Mesothelial cell of epicardium (in vitro differentiated cells): ENCODE results near the gene GET4. TPM values are rescaled to one million over a fixed set of nuclear protein-coding genes. Genes with fewer than 3 reads are reported as not detected.

ENCODE experiments used
- DNase-seq, 2 experiments: peaks; one replicate each; pipeline ENCODE4 v3.0.0; 2021; ENCODE audit warnings: low spot score in 2 of 2; ENCODE audit not compliant: unreplicated experiment in 2 of 2
- H3K27ac Mint-ChIP-seq: 2 replicates; pipeline ENCODE4 v1.8.0; 2021; ENCODE audit warnings: mixed read lengths
- H3K27me3 Mint-ChIP-seq: 2 replicates; pipeline ENCODE4 v1.8.0; 2021; ENCODE audit warnings: low read depth, mixed read lengths
- H3K36me3 Mint-ChIP-seq: 2 replicates; pipeline ENCODE4 v1.8.0; 2021; ENCODE audit warnings: mixed read lengths
- H3K4me1 Mint-ChIP-seq: 2 replicates; pipeline ENCODE4 v1.8.0; 2021; ENCODE audit warnings: mixed read lengths
- H3K4me3 Mint-ChIP-seq: 2 replicates; pipeline ENCODE4 v1.8.0; 2021; ENCODE audit warnings: mild to moderate bottlenecking, moderate library complexity, mixed read lengths
- H3K9me3 Mint-ChIP-seq: 2 replicates; pipeline ENCODE4 v1.8.0; 2021; ENCODE audit warnings: mixed read lengths
- total RNA-seq: library from RNA; stranded (reverse); gene quantifications from 3 replicates; pipeline ENCODE4 v1.2.1, GENCODE V29; 2021
- TF ChIP-seq, protein P1 (sequence below): fragments of 200-600 bp; sonication (generic); IDR thresholded peaks from one replicate; pipeline ENCODE4 v1.5.0; 2021; ENCODE audit warnings: antibody characterized with exemption; ENCODE audit not compliant: unreplicated experiment

GET4 gene
- total RNA-seq, 1 donor from 2014 or later, result 77.6 TPM

GRCh38 chr7:919114-919442 is 42.7 kb downstream of the GET4 start:
- no peaks in the 10 kb centered on the region for H3K9me3 Mint-ChIP-seq
- peaks cover 20% of the 10 kb centered on the region for H3K4me1 Mint-ChIP-seq
- TF ChIP-seq, protein P1, sequence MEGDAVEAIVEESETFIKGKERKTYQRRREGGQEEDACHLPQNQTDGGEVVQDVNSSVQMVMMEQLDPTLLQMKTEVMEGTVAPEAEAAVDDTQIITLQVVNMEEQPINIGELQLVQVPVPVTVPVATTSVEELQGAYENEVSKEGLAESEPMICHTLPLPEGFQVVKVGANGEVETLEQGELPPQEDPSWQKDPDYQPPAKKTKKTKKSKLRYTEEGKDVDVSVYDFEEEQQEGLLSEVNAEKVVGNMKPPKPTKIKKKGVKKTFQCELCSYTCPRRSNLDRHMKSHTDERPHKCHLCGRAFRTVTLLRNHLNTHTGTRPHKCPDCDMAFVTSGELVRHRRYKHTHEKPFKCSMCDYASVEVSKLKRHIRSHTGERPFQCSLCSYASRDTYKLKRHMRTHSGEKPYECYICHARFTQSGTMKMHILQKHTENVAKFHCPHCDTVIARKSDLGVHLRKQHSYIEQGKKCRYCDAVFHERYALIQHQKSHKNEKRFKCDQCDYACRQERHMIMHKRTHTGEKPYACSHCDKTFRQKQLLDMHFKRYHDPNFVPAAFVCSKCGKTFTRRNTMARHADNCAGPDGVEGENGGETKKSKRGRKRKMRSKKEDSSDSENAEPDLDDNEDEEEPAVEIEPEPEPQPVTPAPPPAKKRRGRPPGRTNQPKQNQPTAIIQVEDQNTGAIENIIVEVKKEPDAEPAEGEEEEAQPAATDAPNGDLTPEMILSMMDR, result no peak
- no peak overlapping the region for H3K4me3 Mint-ChIP-seq
- H3K27ac Mint-ChIP-seq, result no peak overlapping the region
- peak in 1 of 2 experiments; percentile 34 for DNase-seq
- no peaks in the 10 kb centered on the region for H3K36me3 Mint-ChIP-seq
- H3K27me3 Mint-ChIP-seq, result no peaks in the 10 kb centered on the region

- no peaks in the 10 kb centered on the region for H3K27me3 Mint-ChIP-seq
- TF ChIP-seq, protein P1, result no peak
- H3K27ac Mint-ChIP-seq, result no peak overlapping the region
- peaks cover 20% of the 10 kb centered on the region for H3K4me1 Mint-ChIP-seq
- no peak overlapping the region for H3K4me3 Mint-ChIP-seq
- no peaks in the 10 kb centered on the region for H3K9me3 Mint-ChIP-seq
- no peaks in the 10 kb centered on the region for H3K36me3 Mint-ChIP-seq
- DNase-seq, result peak; percentile 10 to 37
Measured at GRCh38 chr7:919924-920341, 43.6 kb downstream of the GET4 start.

DNA sequence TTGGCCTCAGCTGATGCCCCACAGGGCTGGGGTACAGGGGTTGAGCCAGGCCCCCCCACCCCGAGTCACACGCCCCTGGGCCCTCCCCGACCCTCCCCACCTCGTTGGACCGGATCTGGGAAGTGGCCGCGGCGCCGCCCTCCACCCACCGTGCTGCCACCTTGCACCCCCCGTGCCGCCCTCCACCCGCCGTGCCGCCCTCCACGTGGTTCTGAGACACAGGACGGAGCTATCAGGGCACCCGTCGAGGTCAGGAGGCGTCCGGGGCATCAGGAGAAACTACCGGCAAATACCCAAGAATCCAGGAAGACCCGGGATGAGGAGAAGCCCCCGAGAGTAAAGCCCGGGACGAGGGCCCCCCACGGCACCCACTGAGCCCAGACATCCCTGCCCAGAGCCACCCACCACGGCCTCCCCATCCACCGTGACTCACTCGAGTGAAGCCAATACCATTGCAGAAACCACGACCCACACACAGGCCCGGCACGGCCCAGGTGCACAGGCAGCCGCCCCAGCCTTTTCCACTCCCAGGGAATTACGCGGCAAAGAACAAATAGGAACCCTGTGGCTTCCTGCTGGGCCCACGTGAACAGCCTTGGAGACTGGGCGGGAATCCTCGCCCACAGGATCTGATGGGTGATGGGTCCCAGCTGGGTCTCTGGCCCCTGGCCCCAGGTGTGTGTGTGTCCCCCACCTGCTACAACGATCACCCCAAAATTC is 44.2 kb downstream of the GET4 start:
- Mint-ChIP-seq H3K27ac (no peak overlapping the region), H3K27me3 (no peaks in the 10 kb centered on the region), H3K9me3 (no peaks in the 10 kb centered on the region), H3K4me1 (peaks cover 18% of the 10 kb centered on the region), H3K4me3 (no peak overlapping the region), H3K36me3 (no peaks in the 10 kb centered on the region)
- peak; percentile 19 to 26 for DNase-seq
- TF ChIP-seq, protein P1, result no peak

DNA sequence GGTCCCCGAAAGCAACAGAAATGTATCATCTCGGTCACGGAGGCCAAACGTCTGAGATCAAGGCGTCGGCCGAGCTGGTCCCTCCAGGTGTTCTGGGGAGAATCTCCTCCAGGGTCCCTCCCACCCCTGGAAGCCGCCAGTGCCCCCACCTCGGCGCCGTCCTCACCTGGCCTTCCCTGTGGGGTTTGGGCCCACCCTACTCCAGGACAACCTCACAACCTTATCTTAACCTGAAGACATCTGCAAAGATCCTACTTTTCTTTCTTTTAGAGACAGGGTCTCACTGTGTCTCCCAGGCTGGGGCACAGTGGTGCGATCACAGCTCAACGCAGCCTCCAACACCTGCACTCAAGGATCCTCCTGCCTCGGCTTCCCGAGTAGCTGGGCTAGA is 44.7 kb downstream of the GET4 start:
- Mint-ChIP-seq H3K27ac (no peak overlapping the region), H3K36me3 (no peaks in the 10 kb centered on the region), H3K9me3 (no peaks in the 10 kb centered on the region), H3K4me3 (no peak overlapping the region), H3K4me1 (peaks cover 13% of the 10 kb centered on the region), H3K27me3 (no peaks in the 10 kb centered on the region)
- peak in 1 of 2 experiments; percentile 10 for DNase-seq
- TF ChIP-seq, protein P1, result no peak

GRCh38 chr7:921581-922333 is 45.4 kb downstream of the GET4 start:
- DNase-seq, result peak; percentile 9 to 35
- H3K36me3 Mint-ChIP-seq, result no peaks in the 10 kb centered on the region
- peaks cover 8% of the 10 kb centered on the region for H3K4me1 Mint-ChIP-seq
- H3K27me3 Mint-ChIP-seq, result no peaks in the 10 kb centered on the region
- TF ChIP-seq, protein P1, result no peak
- no peak overlapping the region for H3K27ac Mint-ChIP-seq
- H3K9me3 Mint-ChIP-seq, result no peaks in the 10 kb centered on the region
- H3K4me3 Mint-ChIP-seq, result no peak overlapping the region
